Mononuclear cell (primary cell): ENCODE data around the gene GLTPD2. TPM values are rescaled to one million over a fixed set of nuclear protein-coding genes. Genes with fewer than 3 reads are reported as not detected.

Source experiments
- H3K27me3 ChIP-seq: 2 replicates; pipeline ENCODE4 v1.6.0; 2011; ENCODE audit warnings: low read length, control low read depth; ENCODE audit not compliant: insufficient read depth
- H3K4me1 ChIP-seq: 2 replicates; pipeline ENCODE4 v1.5.1; 2011; ENCODE audit warnings: mild to moderate bottlenecking, low read length, control low read depth; ENCODE audit not compliant: insufficient read depth
- H3K4me3 ChIP-seq: 2 replicates; pipeline ENCODE4 v1.5.1; 2011; ENCODE audit warnings: mild to moderate bottlenecking, low read length, moderate library complexity
- H3K9me3 ChIP-seq: 2 replicates; pipeline ENCODE4 v1.5.1; 2011; ENCODE audit warnings: low read depth, mild to moderate bottlenecking, control low read depth, low read length
- total RNA-seq: library from RNA; depleted of rRNA; stranded (reverse); fragments of >200 nt; gene quantifications from one replicate; pipeline ENCODE4 v1.2.3, GENCODE V29; 2012

The GLTPD2 gene
- total RNA-seq, 1 donor = not detected

DNA sequence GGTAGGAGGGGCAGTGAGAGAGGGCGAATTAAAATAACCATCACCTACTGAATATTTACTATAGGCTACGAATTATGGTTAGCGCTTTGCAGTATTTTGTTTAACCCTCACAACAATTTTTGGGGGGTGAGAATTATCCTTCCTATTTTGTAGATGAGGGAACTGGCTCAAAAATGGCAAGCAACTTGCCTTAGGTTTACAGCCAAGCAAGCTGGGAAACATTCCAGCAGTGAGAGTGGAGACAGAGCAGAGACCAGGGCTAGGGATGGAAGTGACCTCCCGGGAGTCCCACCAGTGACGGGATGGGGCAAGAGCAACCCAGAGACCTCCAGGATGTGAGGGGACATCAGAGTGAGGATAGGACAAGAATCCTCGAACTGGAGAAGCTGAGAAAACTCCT is 2.2 kb upstream of the GLTPD2 start:
- no peak overlapping the region for H3K4me3 ChIP-seq
- H3K9me3 ChIP-seq = no peaks in the 10 kb centered on the region
- peaks cover 73% of the 10 kb centered on the region for H3K27me3 ChIP-seq
- peaks cover 41% of the 10 kb centered on the region for H3K4me1 ChIP-seq

DNA sequence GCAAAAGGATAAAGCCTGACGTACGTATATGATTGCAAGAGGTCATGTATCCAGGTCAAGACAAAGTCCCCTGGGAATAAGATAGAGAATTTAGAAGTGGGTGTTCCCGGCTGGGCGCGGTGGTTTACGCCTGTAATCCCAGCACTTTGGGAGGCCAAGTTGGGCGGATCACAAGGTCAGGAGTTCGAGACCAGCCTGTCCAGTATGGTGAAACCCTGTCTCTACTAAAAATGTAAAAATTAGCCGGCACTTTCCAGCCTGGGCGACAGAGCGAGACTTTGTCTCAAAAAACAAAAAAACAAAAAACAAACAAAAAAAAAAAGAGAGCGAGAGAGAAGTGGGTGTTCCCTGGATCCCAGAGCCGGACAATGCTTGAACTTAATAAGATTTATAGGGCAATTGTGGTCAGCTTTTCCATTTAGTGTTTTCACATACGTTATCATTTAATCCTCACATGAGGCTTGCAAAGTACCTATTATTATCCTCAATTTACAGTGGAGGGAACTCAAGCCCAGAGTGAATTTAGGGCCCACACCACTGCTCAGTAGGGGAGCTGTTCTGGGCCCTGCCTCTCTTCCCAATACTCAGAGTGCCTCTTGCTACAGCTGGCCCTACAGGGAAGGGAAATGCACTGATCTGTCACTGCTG is 481 bp upstream of the GLTPD2 start:
- Histone ChIP-seq H3K27me3 (peaks cover 68% of the 10 kb centered on the region), H3K4me1 (peaks cover 41% of the 10 kb centered on the region), H3K9me3 (no peaks in the 10 kb centered on the region), H3K4me3 (no peak overlapping the region)

DNA sequence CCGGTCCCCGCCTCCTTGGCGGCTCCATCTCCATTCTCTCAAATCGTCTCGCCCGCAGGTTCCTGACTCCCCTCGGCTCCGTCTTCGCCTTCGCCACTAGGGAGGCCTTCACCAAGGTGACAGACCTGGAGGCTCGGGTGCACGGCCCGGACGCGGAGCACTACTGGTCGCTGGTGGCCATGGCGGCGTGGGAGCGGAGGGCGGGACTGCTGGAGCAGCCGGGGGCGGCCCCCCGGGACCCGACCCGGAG is 862 bp downstream of the GLTPD2 start:
- H3K9me3 ChIP-seq = no peaks in the 10 kb centered on the region
- peaks cover 54% of the 10 kb centered on the region for H3K27me3 ChIP-seq
- peaks cover 41% of the 10 kb centered on the region for H3K4me1 ChIP-seq
- H3K4me3 ChIP-seq = peak overlapping the region; percentile 59

DNA sequence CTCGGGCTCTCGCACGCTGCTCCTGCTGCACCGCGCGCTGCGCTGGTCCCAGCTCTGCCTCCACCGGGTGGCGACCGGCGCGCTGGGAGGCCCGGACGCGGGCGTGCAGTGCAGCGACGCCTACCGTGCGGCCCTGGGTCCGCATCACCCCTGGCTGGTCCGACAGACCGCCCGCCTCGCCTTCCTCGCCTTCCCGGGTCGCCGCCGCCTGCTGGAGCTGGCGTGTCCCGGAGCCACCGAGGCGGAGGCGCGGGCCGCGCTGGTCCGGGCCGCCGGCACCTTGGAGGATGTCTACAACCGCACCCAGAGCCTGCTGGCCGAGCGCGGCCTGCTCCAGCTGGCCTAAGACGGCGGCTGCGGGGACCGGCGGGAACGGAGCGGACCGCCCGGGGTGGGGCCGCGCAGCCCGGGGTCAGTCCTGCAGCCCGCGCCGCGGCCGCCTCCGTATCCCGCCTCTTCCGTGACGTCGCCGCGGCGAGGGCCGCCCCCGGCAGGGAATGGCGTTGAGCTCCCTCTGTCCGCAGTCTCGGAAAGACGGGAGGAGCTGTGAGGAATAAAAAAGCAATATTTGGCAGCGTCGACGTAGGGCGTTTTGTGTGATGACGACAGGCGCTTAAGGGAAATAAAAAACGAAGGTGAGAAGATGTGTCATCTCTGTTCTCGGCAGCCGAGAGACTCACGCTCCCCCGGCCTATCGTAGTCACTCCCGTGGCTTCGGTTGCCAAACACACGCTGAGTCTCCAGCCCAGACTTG is 1.4 kb downstream of the GLTPD2 start:
- peak overlapping the region; percentile 59 for H3K4me3 ChIP-seq
- peaks cover 50% of the 10 kb centered on the region for H3K27me3 ChIP-seq
- H3K9me3 ChIP-seq = no peaks in the 10 kb centered on the region
- H3K4me1 ChIP-seq = peaks cover 39% of the 10 kb centered on the region

DNA sequence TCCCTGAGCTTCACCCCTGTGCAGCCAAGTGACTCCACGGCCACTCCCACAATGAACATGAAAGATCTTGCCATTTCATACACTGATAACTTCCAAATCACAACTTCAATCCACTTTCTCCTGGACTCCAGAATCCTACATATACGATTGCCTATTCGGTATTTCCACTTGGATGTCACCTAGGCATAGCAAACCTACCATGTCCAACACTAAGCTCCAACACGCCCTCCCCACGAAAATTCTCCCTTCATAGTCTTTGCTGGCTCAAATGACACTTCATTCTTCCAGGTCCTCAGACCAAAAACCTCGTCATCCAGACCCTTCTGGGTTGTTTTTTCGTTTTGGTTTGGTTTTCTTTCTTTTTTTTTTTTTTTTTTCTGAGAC is 1.9 kb downstream of the GLTPD2 start:
- H3K4me3 ChIP-seq = peak overlapping the region; percentile 59
- H3K27me3 ChIP-seq = peaks cover 44% of the 10 kb centered on the region
- H3K4me1 ChIP-seq = peaks cover 33% of the 10 kb centered on the region
- H3K9me3 ChIP-seq = no peaks in the 10 kb centered on the region

DNA sequence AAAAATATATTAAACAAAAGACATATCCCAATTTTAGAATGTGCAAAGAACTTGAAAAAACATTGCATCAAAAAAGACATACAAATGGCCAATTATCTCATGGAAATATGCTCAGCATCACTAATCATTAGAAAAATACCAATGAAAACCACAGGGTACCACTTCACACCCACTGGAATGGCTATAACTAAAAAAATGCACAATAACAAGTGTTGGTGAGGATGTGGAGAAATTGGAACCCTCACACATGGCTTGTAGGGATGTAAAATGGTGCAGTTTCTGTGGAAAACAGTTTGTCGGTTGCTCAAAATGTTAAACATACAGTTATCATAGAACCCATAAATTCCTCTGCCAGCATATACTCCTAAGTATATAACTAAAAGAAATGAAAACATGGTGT is 6.4 kb downstream of the GLTPD2 start:
- Histone ChIP-seq H3K4me3 (no peak overlapping the region), H3K27me3 (peaks cover 6% of the 10 kb centered on the region), H3K9me3 (no peaks in the 10 kb centered on the region), H3K4me1 (peaks cover 18% of the 10 kb centered on the region)

DNA sequence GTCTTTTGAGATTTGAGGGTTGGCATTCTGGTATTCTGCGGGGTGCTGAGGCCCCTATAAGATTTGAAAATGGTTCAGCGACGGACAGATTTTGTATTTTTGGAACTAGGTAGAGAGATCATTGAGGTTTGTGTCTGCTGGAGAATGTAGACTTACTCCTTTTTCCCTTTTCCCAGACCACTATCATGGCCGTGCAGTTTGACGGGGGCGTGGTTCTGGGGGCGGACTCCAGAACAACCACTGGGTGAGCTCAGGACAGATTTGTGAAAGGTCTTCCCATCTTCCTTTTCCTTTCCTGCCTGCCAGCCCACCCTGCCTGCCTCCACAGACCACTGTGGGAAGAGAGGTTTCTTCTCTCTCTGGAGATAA is 7.8 kb downstream of the GLTPD2 start:
- no peaks in the 10 kb centered on the region for H3K9me3 ChIP-seq
- H3K27me3 ChIP-seq = peaks cover 6% of the 10 kb centered on the region
- peak overlapping the region; percentile 71 for H3K4me3 ChIP-seq
- H3K4me1 ChIP-seq = peaks cover 9% of the 10 kb centered on the region

DNA sequence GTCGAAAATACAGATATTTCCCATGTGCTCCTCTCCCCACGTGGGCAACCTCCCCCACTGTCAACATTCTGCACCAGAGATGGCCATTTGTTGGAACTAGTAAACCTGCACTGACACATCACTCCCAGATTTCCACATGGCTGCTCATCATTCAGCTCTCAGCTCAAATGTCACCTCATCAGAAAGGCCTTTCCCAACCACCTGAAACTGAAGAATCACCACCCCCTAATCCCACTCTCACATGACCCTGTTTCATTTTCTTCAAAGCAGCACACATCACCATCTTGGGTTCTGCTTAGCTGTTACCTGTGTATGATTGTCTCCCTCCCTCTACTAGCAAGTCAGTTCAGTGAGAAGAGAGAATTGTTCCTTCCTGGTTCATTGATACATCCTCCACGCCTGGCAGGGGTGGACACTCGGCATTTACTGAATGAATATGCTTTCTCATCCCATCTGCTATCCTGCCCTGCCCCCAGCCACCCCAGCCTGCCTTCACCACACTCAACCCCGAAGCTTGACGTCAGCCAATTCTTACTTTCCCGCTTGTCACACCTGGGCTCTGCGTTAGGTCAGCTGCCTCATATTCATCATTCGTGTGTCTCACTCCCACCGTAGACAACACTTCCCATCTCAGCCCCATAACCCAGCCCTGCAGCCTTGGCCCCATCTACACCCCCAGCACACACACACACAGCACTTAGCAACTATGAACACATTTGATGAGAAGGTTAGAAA is 11.9 kb downstream of the GLTPD2 start:
- Histone ChIP-seq H3K9me3 (no peaks in the 10 kb centered on the region), H3K4me1 (peaks cover 9% of the 10 kb centered on the region), H3K27me3 (no peaks in the 10 kb centered on the region), H3K4me3 (no peak overlapping the region)

DNA sequence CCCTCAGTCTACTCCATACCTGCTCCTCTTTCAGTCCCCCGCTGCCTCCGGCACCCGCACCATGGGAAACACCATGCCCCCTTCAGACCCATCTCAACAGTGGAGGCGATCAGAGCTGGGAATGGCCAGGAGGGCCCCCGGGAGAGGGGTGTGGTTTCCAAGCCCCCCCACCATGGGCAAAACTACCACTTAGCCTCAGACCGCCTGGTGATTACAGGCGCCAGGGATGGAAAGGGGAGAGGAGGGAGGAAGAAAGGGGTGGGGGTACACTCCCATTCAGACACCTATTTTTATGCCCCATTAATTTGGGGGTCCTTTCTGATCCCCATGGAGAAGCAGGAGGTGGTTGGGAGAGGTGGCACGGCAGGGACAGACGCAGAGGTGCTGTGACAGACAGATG is 13.5 kb downstream of the GLTPD2 start, which contains the start of gene C17orf114:
C17orf114 (minus strand) TSS at position 101 of the 400 bp plus-strand sequence.
- H3K4me1 ChIP-seq = peaks cover 5% of the 10 kb centered on the region
- H3K9me3 ChIP-seq = no peaks in the 10 kb centered on the region
- no peak within 1 kb of the TSS for H3K4me3 ChIP-seq
- H3K27me3 ChIP-seq = peaks cover 5% of the 10 kb centered on the region

DNA sequence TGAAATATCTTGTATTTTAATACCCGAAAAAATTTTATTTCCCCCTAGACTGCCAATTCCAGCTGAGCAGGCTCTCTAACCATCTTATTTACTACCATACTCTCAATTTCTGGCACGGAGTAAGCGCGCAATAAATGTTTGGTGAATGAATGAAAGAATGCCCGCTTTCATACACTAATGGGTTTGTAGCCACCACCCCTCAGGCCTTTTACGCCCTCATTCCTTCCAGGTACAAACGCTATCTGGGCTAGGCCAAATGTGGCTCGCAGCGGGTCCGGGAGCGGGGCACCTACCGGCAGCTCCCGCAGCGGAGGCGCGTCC is 17.7 kb downstream of the GLTPD2 start:
- peak overlapping the region; percentile 55 for H3K4me3 ChIP-seq
- H3K9me3 ChIP-seq = no peaks in the 10 kb centered on the region
- peaks cover 5% of the 10 kb centered on the region for H3K27me3 ChIP-seq
- peaks cover 15% of the 10 kb centered on the region for H3K4me1 ChIP-seq

DNA sequence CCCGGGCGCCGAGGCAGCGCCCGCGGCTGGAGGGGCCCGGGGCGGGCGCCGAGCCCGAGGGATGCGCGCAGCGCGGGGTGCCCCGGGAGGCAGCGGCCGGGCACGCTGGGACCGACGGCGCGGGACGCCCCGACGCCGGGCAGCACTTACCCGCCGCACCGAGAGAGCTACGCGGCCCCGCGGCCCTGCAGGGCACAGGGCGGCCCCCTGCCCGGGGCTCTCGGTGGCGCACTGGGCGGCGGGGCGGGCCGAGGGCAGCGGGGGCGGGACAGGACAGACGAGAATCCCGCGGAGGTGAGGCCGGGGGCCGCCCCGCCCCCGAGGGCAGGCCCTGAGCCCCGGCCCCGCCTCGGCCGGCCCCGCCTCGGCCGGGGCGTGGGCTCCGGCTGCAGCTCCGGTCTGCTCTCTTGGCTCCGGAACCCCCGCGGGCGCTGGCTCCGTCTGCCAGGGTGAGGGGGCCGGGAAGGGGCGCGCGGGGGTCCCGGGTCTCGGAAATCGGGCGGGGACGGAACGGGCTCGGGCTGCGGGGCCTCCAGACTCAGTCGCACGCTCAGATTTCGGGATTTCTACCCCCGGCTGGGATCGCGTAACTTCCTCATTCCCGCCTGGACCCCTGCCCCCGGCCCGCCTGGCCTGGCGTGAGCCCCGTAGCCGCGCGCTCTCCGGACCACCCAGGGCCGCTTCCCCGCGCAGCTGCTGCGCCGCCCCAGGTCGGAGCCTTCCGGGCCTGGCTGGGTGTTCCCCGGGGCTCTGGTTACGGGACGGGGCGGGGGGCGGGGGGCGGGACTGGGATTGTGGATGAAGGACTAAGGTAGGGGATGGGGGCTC is 18.2 kb downstream of the GLTPD2 start, which contains the start of gene PLD2:
PLD2 (plus strand) TSS at position 376 of the 828 bp plus-strand sequence. CDS start 621 bp downstream, outside the sequence.
- peak within 1 kb of the TSS; percentile 55 for H3K4me3 ChIP-seq
- peaks cover 15% of the 10 kb centered on the region for H3K4me1 ChIP-seq
- H3K9me3 ChIP-seq = no peaks in the 10 kb centered on the region
- H3K27me3 ChIP-seq = peaks cover 5% of the 10 kb centered on the region

DNA sequence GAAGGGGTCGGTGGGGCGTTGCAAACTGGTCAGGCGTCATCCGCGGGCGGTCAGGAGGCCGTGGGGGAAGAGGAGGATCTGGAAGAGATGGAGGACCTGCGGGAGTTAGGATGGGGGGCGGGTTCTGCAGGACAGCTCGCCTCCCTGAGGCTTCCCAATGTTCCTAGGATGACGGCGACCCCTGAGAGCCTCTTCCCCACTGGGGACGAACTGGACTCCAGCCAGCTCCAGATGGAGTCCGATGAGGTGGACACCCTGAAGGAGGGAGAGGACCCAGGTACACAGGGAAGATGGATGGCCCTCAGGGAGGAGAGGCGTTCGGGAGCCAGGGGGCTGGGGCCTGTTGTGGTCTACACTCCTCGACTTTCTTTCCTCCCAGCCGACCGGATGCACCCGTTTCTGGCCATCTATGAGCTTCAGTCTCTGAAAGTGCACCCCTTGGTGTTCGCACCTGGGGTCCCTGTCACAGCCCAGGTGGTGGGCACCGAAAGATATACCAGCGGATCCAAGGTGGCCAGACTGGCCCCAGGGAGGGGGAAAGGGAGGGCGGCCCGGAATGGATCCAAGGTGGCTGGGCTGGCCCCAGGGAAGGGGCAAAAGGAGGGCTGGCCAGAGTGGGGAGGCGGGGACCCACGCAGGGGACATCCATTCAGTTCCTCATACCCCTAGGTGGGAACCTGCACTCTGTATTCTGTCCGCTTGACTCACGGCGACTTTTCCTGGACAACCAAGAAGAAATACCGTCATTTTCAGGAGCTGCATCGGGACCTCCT is 19.0 kb downstream of the GLTPD2 start:
- Histone ChIP-seq H3K4me1 (peaks cover 15% of the 10 kb centered on the region), H3K27me3 (peaks cover 5% of the 10 kb centered on the region), H3K4me3 (no peak overlapping the region), H3K9me3 (no peaks in the 10 kb centered on the region)

DNA sequence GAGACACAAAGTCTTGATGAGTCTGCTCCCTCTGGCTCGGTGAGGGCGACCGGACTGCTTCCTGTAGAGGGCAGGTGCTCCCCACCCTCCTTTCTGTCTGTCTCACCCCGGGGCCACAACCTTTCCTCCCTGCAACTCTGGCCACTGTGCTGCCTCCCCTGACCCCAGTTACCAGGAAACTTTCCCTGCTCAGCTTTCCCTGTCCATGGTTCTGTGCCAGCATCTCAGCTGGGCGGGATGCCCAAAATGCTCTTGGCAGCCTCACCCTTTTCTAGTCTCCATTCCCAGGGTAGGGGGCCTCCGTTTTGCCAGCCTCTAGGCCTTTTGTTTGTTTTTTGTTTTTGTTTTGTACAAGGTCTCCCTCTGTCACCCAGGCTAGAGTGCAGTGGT is 19.6 kb downstream of the GLTPD2 start:
- no peaks in the 10 kb centered on the region for H3K9me3 ChIP-seq
- no peak overlapping the region for H3K4me3 ChIP-seq
- peaks cover 5% of the 10 kb centered on the region for H3K27me3 ChIP-seq
- H3K4me1 ChIP-seq = peaks cover 15% of the 10 kb centered on the region

DNA sequence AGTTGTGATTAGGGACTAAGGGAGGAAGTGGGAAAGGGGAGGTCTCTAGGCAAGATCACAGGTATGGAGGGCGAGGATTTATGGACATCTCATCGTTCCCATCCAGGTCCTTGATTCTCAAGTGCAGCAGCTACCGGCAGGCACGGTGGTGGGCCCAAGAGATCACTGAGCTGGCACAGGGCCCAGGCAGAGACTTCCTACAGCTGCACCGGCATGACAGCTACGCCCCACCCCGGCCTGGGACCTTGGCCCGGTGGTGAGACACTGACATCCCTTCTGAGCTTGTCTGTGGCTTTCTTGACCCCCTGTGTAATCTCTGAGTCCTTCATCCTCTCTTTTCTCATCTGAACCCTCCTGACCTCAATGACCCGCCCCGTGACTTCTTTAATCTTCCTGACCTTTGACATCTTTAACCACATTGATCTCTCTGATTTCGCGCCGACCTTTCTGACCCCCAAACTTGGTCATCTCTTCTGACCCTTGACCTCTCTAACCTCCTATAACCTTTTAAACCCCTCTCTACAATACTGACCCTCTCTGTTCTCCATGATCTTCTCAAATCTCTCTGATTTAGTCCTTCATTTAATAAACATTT is 22.0 kb downstream of the GLTPD2 start:
- no peaks in the 10 kb centered on the region for H3K9me3 ChIP-seq
- peaks cover 5% of the 10 kb centered on the region for H3K27me3 ChIP-seq
- peaks cover 15% of the 10 kb centered on the region for H3K4me1 ChIP-seq
- H3K4me3 ChIP-seq = no peak overlapping the region
